Caco-2 (cell line): ENCODE data around the gene DNAJC1. TPM values are rescaled to one million over a fixed set of nuclear protein-coding genes. Genes with fewer than 3 reads are reported as not detected.

ENCODE experiments used
- BruUV-seq: library from RNA; stranded (reverse); fragments of 400-500 nt; replicated peaks from 2 replicates; lab custom pipeline; 2021; lab: Mats Ljungman, UMichigan
- CTCF ChIA-PET: fragments of 300-600 bp; sonication (Branson Sonifier 250); formaldehyde crosslinking; loops from one replicate; lab custom pipeline; 2022; ENCODE audit warnings: antibody characterized with exemption; lab: Charles Lee
- POLR2A ChIA-PET: fragments of 300-600 bp; sonication (Branson Sonifier 250); formaldehyde crosslinking; loops from one replicate; lab custom pipeline; 2022; ENCODE audit warnings: antibody characterized with exemption; lab: Charles Lee
- DNase-seq, 2 experiments: peaks; one replicate each; pipeline versions ENCODE4 v3.0.0 to v3.0.0-alpha.2; 2020 to 2022
- H3K27me3 ChIP-seq: replicated peaks from 2 replicates; pipeline ENCODE4 v1.6.0; 2011; ENCODE audit warnings: low read length; ENCODE audit not compliant: control insufficient read depth, insufficient read depth
- H3K36me3 ChIP-seq: 2 replicates; pipeline ENCODE4 v1.5.1; 2011; ENCODE audit warnings: low read length; ENCODE audit not compliant: control insufficient read depth, insufficient read depth
- H3K4me1 ChIP-seq: fragments of 250-450 bp; sonication (Bioruptor Pico); 2 replicates; pipeline ENCODE4 v1.5.1; 2020; ENCODE audit warnings: mild to moderate bottlenecking
- H3K4me3 ChIP-seq: 2 replicates; pipeline ENCODE4 v1.5.1; 2011; ENCODE audit warnings: low read depth, mild to moderate bottlenecking, control low read depth, low read length
- H3K9me3 ChIP-seq: fragments of 250-450 bp; sonication (Bioruptor Pico); 2 replicates; pipeline ENCODE4 v1.5.1; 2020; ENCODE audit warnings: mild to moderate bottlenecking, moderate library complexity
- H3K27ac Mint-ChIP-seq: one replicate; pipeline ENCODE4 v1.8.0; 2022; ENCODE audit warnings: mixed read lengths; ENCODE audit not compliant: unreplicated experiment
- H3K27me3 Mint-ChIP-seq: one replicate; pipeline ENCODE4 v1.8.0; 2022; ENCODE audit warnings: mixed read lengths; ENCODE audit not compliant: insufficient read depth, unreplicated experiment
- H3K36me3 Mint-ChIP-seq: one replicate; pipeline ENCODE4 v1.8.0; 2022; ENCODE audit warnings: mild to moderate bottlenecking, mixed read lengths; ENCODE audit not compliant: insufficient read depth, unreplicated experiment
- H3K4me1 Mint-ChIP-seq: one replicate; pipeline ENCODE4 v1.8.0; 2022; ENCODE audit warnings: low read depth, mixed read lengths; ENCODE audit not compliant: unreplicated experiment
- H3K4me3 Mint-ChIP-seq: one replicate; pipeline ENCODE4 v1.8.0; 2022; ENCODE audit warnings: mild to moderate bottlenecking, moderate library complexity, mixed read lengths; ENCODE audit not compliant: unreplicated experiment
- H3K9me3 Mint-ChIP-seq: one replicate; pipeline ENCODE4 v1.8.0; 2022; ENCODE audit warnings: mixed read lengths; ENCODE audit not compliant: unreplicated experiment
- CTCF ChIP-seq, 2 experiments: fragments of 200-600 bp in 1 of 2; IDR thresholded peaks; 1 replicate in 1 of 2; 2 replicates in 1 of 2; pipeline versions ENCODE4 v1.5.1 to v1.8.0; 2011 to 2022; ENCODE audit warnings: antibody characterized with exemption in 1 of 2, control low read depth in 1 of 2, inconsistent platforms in 1 of 2, low read depth in 1 of 2, low read length in 1 of 2, mild to moderate bottlenecking in 1 of 2, moderate library complexity in 1 of 2; ENCODE audit not compliant: insufficient read depth in 1 of 2, severe bottlenecking in 1 of 2, unreplicated experiment in 1 of 2
- intact Hi-C: fragments of 100-400 bp; cut with micrococcal nuclease; formaldehyde crosslinking; loops from one replicate; pipeline ENCODE4 v1.10.0; 2022; ENCODE audit not compliant: unreplicated experiment
- total RNA-seq: library from RNA; stranded (reverse); gene quantifications from 2 replicates; pipeline ENCODE4 v1.2.3, GENCODE V29; 2022

The DNAJC1 gene
- total RNA-seq, 1 experiment from 2014 or later, result 50.7 TPM

GRCh38 chr10:21832821-21833130 lies 170.8 kb downstream of the DNAJC1 start:
- no TSS peak for BruUV-seq
- no peaks in the 10 kb centered on the region for H3K27me3 Mint-ChIP-seq
- H3K36me3 Mint-ChIP-seq, result peaks cover 13% of the 10 kb centered on the region
- ChIA-PET POLR2A (no interaction called here), CTCF (no interaction called here)
- H3K9me3 ChIP-seq, result peaks cover 41% of the 10 kb centered on the region
- peaks cover 7% of the 10 kb centered on the region for H3K4me1 Mint-ChIP-seq
- peaks cover 57% of the 10 kb centered on the region for H3K9me3 Mint-ChIP-seq
- DNase-seq, result no peak
- no peaks in the 10 kb centered on the region for H3K36me3 ChIP-seq
- no peak for TF ChIP-seq CTCF (IDR thresholded peaks at IDR 0.05; ENCODE audit: insufficient read depth in 1 of 2, low read depth in 1 of 2, low read length in 1 of 2, severe bottlenecking in 1 of 2, unreplicated experiment in 1 of 2)
- no peak overlapping the region for H3K4me3 ChIP-seq
- no peak overlapping the region for H3K27ac Mint-ChIP-seq
- no peaks in the 10 kb centered on the region; the same call in 1 of the 2 replicates for H3K4me1 ChIP-seq
- H3K27me3 ChIP-seq, result no peaks in the 10 kb centered on the region
- no peak overlapping the region for H3K4me3 Mint-ChIP-seq
- intact Hi-C loops, result no loop called here

GRCh38 chr10:21831986-21832820 lies 171.3 kb downstream of the DNAJC1 start:
- Mint-ChIP-seq H3K36me3 (peaks cover 13% of the 10 kb centered on the region), H3K4me1 (peaks cover 7% of the 10 kb centered on the region), H3K4me3 (no peak overlapping the region), H3K27me3 (no peaks in the 10 kb centered on the region), H3K27ac (no peak overlapping the region), H3K9me3 (peaks cover 63% of the 10 kb centered on the region)
- ChIA-PET POLR2A (no interaction called here), CTCF (interaction anchor here (0.6 kb wide), 1 partner anchor 27 kb away, joined by 3 read pairs; no protein-coding TSS in a partner anchor)
- intact Hi-C loops, result no loop called here
- Histone ChIP-seq H3K36me3 (no peaks in the 10 kb centered on the region), H3K4me3 (no peak overlapping the region), H3K9me3 (peaks cover 44% of the 10 kb centered on the region), H3K27me3 (no peaks in the 10 kb centered on the region), H3K4me1 (no peaks in the 10 kb centered on the region; the same call in 1 of the 2 replicates)
- no peak for DNase-seq
- BruUV-seq, result no TSS peak
- TF ChIP-seq CTCF (IDR thresholded peaks at IDR 0.05; ENCODE audit: insufficient read depth in 1 of 2, low read depth in 1 of 2, low read length in 1 of 2, severe bottlenecking in 1 of 2, unreplicated experiment in 1 of 2), result no peak

GRCh38 chr10:21830037-21830436 lies 173.5 kb downstream of the DNAJC1 start:
- CTCF ChIA-PET, result no interaction called here
- Histone ChIP-seq H3K4me3 (no peak overlapping the region), H3K36me3 (no peaks in the 10 kb centered on the region), H3K4me1 (no peaks in the 10 kb centered on the region; the same call in 1 of the 2 replicates), H3K27me3 (no peaks in the 10 kb centered on the region), H3K9me3 (peaks cover 46% of the 10 kb centered on the region)
- no peak for TF ChIP-seq CTCF (IDR thresholded peaks at IDR 0.05; ENCODE audit: insufficient read depth in 1 of 2, low read depth in 1 of 2, low read length in 1 of 2, severe bottlenecking in 1 of 2, unreplicated experiment in 1 of 2)
- intact Hi-C loops, result no loop called here
- POLR2A ChIA-PET, result no interaction called here
- Mint-ChIP-seq H3K4me1 (peaks cover 7% of the 10 kb centered on the region), H3K27me3 (no peaks in the 10 kb centered on the region), H3K4me3 (no peak overlapping the region), H3K9me3 (peaks cover 63% of the 10 kb centered on the region), H3K36me3 (peaks cover 13% of the 10 kb centered on the region), H3K27ac (no peak overlapping the region)
- BruUV-seq, result no TSS peak
- no peak for DNase-seq
